Esophagus muscularis mucosa (tissue), 3 donors: ENCODE results near the gene CHRM4.

ENCODE experiments used
- CTCF ChIP-seq, 3 experiments: fragments of 200-600 bp in 2 of 3; fragments of 450-650 bp in 1 of 3; sonication (generic) in 2 of 3; IDR thresholded peaks; one replicate each; pipeline ENCODE4 v1.5.1; 2017 to 2019; ENCODE audit warnings: antibody characterized with exemption in 3 of 3, mild to moderate bottlenecking in 2 of 3, moderate library complexity in 1 of 3
- POLR2A ChIP-seq: fragments of 450-650 bp; IDR thresholded peaks from one replicate; pipeline ENCODE4 v1.6.1; 2017; ENCODE audit warnings: antibody characterized with exemption, moderate library complexity, mild to moderate bottlenecking, low read depth

DNA sequence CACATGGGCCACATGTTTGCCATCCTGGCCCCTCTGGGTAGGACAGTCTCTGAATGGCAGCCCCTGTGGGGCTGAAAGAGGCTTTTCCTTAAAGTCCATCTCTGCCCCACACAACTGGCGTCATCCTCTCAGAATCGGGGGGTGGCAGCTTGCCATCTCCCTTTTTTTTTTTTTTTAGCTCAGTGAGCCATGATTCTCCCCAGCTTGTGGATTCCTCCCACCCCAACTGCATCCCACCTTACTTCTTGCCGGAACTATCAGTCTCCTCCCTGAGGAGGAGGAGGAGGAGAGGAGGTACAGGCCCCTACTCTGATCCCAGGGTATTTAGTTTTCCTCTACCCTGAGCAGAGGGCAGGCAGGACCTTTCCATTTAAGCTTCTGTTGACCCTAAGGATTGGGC, 40.9 kb downstream of the CHRM4 start:
- no peak for TF ChIP-seq CTCF (IDR thresholded peaks at IDR 0.05)
- TF ChIP-seq POLR2A, result no peak
